Stimulated activated naive CD8-positive, alpha-beta T cell treated with anti-CD3 and anti-CD28 coated beads, Interleukin-15, Interleukin-2, amounts not matched to agents 100 ng/mL and 50 ng/mL, for 24 hours (primary cell): ENCODE measurements around the gene C1orf122.

Experiments
- H3K27ac Mint-ChIP-seq: one replicate; pipeline ENCODE4 v1.8.0; 2021; ENCODE audit warnings: mild to moderate bottlenecking, mixed read lengths
- H3K27me3 Mint-ChIP-seq: one replicate; pipeline ENCODE4 v1.8.0; 2021; ENCODE audit warnings: mixed read lengths
- H3K36me3 Mint-ChIP-seq: one replicate; pipeline ENCODE4 v1.8.0; 2021; ENCODE audit warnings: low read depth, mixed read lengths
- H3K4me1 Mint-ChIP-seq: one replicate; pipeline ENCODE4 v1.8.0; 2021; ENCODE audit warnings: low read depth, mixed read lengths
- H3K4me3 Mint-ChIP-seq: one replicate; pipeline ENCODE4 v1.8.0; 2021; ENCODE audit warnings: mild to moderate bottlenecking, mixed read lengths
- H3K9me3 Mint-ChIP-seq: one replicate; pipeline ENCODE4 v1.8.0; 2021; ENCODE audit warnings: mixed read lengths

C1orf122 gene

DNA sequence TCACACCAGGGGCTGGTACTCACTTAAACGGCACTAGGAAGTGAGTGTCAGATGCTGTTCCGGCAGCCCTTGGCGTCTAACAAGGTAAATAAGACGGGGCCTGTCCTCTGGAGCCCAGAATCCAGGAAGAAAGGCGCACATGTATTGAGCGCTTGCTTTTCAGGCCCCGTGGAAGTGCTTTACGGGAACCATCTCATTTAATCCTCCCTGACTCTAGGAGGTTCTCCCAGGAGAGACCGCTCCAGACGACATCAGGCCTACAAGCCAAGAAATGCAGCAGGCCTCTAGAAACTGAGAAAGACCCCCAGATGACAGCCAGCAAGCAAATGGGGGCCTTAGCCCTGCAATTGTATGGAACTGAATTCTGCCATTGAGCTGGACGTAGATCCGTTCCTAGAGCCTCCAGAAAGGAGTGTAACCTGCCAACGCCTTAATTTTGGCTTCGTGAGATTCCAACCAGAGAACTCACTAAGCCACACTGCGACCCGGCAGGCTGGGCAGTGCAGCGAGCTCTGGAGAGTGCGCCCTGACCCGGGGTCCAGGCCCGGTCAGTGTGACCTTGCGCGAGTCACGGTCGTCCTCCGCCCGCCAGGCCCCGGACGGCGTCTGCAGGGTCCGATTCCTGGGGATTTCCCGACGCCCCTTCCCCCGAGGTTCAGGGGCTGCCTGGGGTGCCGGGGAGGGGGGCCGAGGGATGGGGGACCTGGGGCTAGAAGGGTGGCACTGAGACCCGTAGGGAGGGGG lies 14.5 kb upstream of the C1orf122 start:
- Mint-ChIP-seq H3K36me3 (peaks cover 2% of the 10 kb centered on the region), H3K27ac (no peak overlapping the region), H3K4me1 (peaks cover 26% of the 10 kb centered on the region), H3K27me3 (peaks cover 41% of the 10 kb centered on the region), H3K9me3 (no peaks in the 10 kb centered on the region), H3K4me3 (peak overlapping the region; percentile 23)

DNA sequence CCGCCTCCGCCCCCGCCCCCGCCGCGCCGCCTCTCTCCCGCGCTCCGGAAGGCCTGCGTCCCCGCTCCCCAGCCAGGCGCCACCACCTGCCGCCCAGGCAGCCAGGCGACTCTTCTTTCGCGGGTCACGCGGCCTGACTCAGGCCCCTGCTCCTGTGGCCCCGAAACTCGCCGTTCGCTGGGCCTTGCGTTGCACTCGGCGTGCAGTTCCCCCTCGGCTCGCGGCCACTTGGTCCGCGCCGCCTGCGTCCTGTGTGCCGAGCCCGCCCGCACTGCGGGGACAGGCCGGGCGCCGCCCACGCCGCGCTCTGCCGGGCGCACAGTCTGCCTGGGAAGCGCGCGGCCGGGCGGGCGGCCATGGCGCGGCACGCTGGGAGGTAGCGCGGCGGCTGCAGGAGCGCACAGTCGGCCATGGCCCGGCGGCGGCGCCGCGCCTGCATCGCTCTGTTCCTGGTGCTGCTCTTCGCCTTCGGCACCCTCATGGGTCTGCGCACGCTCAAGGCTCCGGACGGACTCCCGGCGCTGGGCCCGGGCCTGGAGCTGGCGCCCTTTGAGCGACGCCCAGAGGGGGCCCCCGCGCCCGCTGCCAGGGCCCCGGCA lies 13.7 kb upstream of the C1orf122 start, which contains the start of gene MANEAL:
TSS of gene MANEAL (plus strand) at position 75 of the 599 bp plus-strand sequence. CDS start at position 411, 336 bp downstream.
- H3K36me3 Mint-ChIP-seq, result peaks cover 7% of the 10 kb centered on the region
- peaks cover 34% of the 10 kb centered on the region for H3K27me3 Mint-ChIP-seq
- H3K9me3 Mint-ChIP-seq, result no peaks in the 10 kb centered on the region
- H3K4me1 Mint-ChIP-seq, result peaks cover 26% of the 10 kb centered on the region
- H3K27ac Mint-ChIP-seq, result no peak within 1 kb of the TSS
- H3K4me3 Mint-ChIP-seq, result peak within 1 kb of the TSS; percentile 63

DNA sequence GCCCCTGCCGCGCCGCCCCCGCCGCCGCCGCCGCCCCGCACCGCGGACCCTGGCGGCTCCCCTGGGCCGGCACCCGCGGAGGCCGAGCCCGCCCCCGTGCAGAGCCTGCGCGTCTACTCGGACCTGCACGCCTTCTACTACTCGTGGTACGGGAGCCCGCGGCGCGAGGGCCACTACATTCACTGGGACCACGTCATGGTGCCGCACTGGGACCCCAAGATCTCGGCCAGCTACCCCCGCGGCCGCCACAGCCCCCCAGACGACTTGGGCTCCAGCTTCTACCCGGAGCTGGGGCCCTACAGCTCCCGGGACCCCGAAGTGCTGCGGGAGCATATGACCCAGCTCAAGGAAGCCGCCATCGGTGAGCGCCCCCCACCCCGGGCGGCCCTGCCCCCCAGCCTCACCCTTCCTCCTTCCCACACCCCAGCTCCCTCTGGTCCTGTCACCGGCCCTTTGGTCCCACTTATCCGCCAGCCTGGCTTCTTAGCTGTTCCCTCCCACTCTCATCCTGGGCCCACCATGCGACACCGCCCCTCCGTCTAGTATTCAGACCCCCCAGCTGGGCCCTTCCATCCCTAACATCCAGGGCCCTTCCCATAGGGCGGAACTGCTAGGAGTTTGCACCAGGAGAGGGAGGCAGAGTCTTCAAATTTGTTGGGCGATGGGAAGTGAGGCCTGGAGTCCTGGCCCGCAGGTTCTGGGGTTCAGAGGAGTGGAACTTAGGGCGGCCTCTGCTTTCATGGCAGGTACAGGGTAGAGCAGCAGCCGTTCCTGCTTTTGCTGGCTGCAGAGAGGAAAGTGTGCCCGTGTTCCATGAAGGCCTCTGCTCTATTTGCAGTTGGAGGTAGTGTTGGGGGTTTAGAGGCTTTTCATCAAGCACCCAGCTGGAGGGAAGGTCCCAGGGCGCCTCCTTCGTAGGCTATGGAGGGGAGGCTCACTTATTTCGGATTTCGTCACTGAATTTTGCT lies 12.9 kb upstream of the C1orf122 start:
- Mint-ChIP-seq H3K4me1 (peaks cover 26% of the 10 kb centered on the region), H3K9me3 (no peaks in the 10 kb centered on the region), H3K27ac (no peak overlapping the region), H3K36me3 (peaks cover 14% of the 10 kb centered on the region), H3K4me3 (peak overlapping the region; percentile 63), H3K27me3 (peaks cover 33% of the 10 kb centered on the region)

DNA sequence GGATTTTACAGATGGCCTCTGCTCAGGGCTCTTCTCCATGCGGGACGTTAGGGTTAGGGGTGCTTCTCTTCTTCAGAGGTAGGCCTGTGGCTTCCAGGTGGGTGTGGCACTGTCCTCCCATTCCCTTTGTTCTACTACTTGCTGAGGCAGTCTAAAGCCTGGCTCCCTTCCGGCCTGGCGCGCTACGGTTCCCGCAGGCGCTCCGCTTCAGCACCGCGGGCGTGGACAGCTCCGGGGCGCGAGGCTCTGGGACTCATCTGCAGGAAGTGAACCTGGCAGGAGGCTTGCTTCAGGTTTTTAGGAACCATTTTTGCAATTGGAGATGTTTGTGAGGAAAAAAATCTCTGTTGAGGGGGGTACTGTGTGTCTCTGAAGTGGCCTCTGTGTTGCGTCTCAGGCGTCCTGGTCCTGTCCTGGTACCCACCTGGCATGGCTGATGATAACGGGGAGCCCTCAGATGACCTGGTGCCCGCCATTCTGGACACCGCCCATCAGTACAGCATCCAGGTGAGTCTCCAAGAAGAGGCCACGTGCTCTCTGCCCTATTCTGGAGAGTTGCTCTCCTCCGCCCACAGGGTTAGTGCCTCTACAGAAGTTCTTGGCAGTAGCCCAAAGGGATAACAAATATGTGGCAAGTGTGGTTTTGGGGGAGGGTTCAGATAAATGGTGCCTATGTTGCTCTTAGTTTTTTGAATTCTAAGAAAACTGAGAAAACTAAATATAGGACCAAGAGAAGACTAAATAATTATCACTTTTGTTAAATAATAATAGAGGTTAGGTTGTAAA lies 12.1 kb upstream of the C1orf122 start:
- Mint-ChIP-seq H3K4me3 (peak overlapping the region; percentile 63), H3K36me3 (peaks cover 22% of the 10 kb centered on the region), H3K27me3 (peaks cover 27% of the 10 kb centered on the region), H3K27ac (no peak overlapping the region), H3K9me3 (no peaks in the 10 kb centered on the region), H3K4me1 (peaks cover 26% of the 10 kb centered on the region)

DNA sequence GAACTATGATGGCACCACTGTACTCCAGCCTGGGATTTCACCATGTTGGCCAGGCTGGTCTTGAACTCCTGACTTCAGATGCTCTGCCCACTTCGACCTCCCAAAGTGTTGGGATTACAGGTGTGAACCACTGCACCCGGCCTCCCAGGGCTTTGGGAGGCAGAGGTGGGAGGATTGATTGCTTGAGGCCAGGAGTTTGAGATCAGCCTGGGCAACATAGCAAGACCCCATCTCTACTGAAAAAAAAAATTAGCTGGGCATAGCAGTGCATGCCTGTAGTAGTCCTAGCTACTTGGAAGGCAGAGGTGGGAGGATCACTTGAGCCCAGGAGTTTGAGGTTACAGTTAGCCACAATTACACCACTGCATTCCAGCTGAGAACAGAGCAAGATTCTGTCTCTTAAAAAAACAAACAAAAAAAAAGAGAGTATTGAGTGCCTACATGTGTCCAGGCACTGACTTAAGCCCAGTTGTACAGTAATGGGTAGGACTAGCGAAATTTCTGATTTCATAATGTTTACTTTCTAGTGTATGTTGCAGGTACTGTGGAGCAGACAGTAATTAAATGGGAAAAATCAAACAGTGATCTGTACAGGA lies 9.7 kb upstream of the C1orf122 start:
- no peak overlapping the region for H3K27ac Mint-ChIP-seq
- H3K9me3 Mint-ChIP-seq, result no peaks in the 10 kb centered on the region
- peaks cover 40% of the 10 kb centered on the region for H3K36me3 Mint-ChIP-seq
- H3K4me3 Mint-ChIP-seq, result no peak overlapping the region
- H3K4me1 Mint-ChIP-seq, result peaks cover 26% of the 10 kb centered on the region
- H3K27me3 Mint-ChIP-seq, result peaks cover 6% of the 10 kb centered on the region

DNA sequence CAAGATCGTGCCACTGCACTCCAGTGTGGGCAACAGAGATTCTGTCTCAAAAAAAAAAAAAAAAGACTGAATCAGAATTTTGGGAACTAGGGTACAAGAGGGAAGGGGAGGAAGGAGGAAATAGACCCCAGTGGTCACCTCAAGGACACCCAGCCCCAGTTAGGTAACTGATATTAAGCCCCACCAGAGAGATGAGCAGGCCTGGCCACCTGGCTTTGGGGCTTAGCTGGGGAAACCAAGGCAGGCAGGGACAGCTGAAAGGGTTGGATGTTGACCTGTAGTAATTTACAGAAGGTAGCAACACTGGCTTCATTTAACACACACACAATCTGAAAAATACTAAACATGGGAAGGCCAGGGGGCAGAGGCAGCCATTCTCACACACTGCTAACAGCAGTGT lies 5.2 kb upstream of the C1orf122 start:
- H3K9me3 Mint-ChIP-seq, result no peaks in the 10 kb centered on the region
- peaks cover 22% of the 10 kb centered on the region for H3K4me1 Mint-ChIP-seq
- no peak overlapping the region for H3K4me3 Mint-ChIP-seq
- H3K36me3 Mint-ChIP-seq, result peaks cover 86% of the 10 kb centered on the region
- H3K27me3 Mint-ChIP-seq, result no peaks in the 10 kb centered on the region
- H3K27ac Mint-ChIP-seq, result no peak overlapping the region

DNA sequence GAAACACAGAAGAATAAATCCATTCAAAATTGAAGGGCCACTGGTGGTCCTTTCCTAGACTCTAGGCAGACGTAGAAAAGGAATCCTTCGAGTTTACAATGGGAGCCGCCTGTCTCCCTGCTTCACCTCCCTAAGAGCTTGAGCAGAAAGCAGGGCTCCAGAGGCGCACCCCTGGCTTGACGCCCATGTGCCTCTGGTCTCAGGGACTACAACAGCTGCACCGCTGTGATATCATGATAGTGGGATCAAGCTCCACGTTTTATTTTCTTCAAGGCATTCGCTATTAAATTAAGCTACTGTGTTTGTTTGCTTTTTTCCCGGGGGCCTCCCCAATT lies 403 bp upstream of the C1orf122 start:
- Mint-ChIP-seq H3K4me1 (peaks cover 44% of the 10 kb centered on the region), H3K36me3 (peaks cover 53% of the 10 kb centered on the region), H3K4me3 (peak overlapping the region; percentile 89), H3K27me3 (no peaks in the 10 kb centered on the region), H3K9me3 (no peaks in the 10 kb centered on the region), H3K27ac (peak overlapping the region; percentile 83)

DNA sequence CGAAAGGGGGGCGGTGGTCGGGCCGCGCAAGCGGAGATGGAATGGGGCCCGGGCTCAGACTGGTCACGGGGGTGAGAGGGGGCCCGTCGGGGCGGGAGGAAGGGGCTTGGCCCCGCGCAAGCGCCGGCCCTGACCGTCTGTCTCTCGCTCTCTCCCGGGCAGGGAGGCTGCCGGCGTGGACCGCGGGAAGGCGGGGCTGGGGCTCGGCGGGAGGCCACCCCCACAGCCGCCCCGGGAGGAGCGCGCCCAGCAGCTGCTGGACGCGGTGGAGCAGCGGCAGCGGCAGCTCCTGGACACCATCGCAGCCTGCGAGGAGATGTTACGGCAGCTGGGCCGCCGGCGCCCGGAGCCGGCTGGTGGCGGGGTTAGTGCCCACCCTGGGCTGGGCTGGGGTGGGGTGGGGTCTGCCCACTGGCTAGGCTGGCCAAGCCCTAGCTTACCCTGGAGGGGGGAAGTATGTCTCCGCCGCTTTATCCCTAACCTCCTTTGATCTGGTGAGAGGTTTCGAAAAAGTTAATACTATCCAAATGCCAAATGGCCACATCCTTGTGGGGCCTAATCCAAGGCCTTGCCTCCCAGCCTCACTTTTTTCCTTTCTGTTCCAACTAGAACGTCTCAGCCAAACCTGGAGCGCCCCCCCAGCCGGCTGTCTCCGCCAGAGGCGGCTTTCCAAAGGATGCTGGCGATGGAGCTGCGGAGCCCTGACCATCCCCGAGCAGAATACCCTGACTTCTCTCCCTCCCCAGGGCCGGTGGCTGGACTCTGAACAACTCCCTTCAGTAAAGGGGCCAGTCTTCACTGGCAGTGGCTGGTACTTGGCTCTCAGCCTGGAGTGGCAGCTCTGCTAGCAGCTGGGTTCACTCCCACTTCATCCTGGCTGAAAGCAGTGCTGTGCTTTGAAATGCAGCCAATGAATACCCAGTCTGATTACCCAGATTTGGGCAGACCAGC lies 1.1 kb downstream of the C1orf122 start:
- H3K36me3 Mint-ChIP-seq, result peaks cover 41% of the 10 kb centered on the region
- H3K4me1 Mint-ChIP-seq, result peaks cover 44% of the 10 kb centered on the region
- peak overlapping the region; percentile 89 for H3K4me3 Mint-ChIP-seq
- no peaks in the 10 kb centered on the region for H3K9me3 Mint-ChIP-seq
- no peaks in the 10 kb centered on the region for H3K27me3 Mint-ChIP-seq
- peak overlapping the region; percentile 94 for H3K27ac Mint-ChIP-seq

DNA sequence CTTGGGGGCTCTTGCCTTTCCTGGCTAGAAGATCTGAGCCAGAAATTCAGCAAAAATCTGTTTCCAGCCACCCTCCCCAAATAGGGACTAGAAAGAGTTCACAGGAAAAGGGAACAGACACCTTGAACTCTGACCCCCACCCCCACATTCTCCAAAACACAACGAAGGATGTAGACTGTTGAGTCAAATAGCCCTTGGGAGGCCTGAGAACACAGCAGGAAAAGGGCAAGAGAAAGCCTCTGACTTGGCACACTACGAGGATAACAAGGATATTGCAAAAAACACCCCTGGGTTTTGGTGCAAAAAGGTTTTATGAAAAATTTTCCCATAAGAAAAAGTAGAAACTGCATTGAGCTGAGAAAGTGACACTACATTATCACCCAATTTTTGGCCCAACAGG lies 2.4 kb downstream of the C1orf122 start:
- H3K36me3 Mint-ChIP-seq, result peaks cover 39% of the 10 kb centered on the region
- no peaks in the 10 kb centered on the region for H3K9me3 Mint-ChIP-seq
- H3K27ac Mint-ChIP-seq, result no peak overlapping the region
- H3K4me1 Mint-ChIP-seq, result peaks cover 38% of the 10 kb centered on the region
- H3K27me3 Mint-ChIP-seq, result no peaks in the 10 kb centered on the region
- no peak overlapping the region for H3K4me3 Mint-ChIP-seq

DNA sequence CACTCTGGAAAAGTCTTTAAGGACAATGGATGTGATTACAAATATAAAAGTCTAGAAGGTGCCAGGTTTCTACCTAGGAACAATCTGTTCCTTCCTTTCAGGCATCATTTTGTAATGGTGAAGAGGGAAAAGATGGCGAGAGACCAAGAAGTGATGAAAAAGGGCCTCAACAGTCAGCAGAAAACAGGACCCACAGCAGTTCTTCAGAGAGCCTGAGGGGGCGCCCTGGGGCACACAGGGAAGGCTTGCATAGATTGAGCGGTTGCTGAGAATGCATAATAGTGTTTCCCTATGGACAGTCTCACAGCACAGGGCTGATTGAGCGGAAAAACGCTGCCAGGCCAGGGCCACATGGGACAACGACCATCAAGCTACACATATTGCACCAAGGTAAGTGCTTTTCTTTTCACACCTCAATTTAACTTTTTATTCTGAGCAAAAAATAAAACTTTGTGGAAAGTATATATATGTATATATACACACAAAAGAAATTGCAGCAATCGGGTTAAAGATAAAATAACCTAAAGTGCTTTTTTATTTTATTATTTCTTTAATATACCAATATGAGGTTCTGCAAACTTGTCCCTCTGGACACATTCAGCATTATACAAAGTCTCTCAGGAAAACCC lies 3.6 kb downstream of the C1orf122 start:
- Mint-ChIP-seq H3K36me3 (peaks cover 34% of the 10 kb centered on the region), H3K9me3 (no peaks in the 10 kb centered on the region), H3K27ac (no peak overlapping the region), H3K27me3 (no peaks in the 10 kb centered on the region), H3K4me1 (peaks cover 32% of the 10 kb centered on the region), H3K4me3 (no peak overlapping the region)

DNA sequence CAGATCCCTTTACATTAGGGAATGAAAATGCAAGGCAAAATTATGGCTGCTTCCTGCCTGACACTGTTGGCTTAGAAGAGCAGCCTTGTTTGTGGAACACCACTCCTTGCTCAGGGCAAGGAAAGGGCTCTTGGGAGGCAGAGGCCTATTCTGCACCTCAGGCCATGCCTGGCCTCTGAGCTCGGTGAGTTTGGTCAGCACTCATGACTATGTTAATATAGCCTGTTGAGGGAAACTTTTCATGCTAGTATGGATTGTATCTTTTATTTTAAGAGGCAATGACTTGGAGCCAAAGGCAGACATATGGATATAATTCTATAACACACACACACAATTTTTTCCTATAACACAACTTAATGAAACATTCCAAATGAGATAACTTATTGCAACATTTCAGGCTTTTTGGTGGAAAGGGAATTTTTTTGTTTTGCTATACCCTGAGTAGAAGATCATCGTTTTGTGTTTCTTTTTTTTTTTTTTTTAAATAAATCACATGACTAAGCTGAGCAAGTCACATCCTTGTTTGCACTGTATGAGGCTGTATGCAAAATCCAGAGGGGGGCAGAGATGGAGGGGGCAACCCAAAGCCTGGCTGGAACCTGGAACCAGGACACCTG lies 6.0 kb downstream of the C1orf122 start:
- Mint-ChIP-seq H3K4me3 (no peak overlapping the region), H3K4me1 (peaks cover 22% of the 10 kb centered on the region), H3K9me3 (no peaks in the 10 kb centered on the region), H3K27me3 (no peaks in the 10 kb centered on the region), H3K27ac (no peak overlapping the region), H3K36me3 (peaks cover 28% of the 10 kb centered on the region)

DNA sequence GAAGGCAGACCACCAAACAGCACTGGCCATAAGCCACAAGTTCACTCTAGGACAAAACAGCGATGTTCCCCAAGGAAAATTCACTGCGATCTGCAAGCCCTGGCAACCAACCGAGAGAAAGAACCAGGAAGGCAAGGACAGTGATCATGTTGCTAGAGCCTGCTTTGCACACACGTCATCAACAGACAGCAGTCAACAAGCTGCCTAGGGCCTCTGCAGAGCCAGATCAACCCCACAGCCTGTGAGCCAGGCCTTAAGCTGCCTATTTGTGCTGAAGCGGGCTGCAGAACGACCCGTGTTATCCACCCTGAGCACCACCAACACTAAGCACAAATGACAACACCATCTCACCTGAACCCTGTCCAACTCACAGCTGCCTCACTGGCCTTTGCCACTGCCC lies 6.7 kb downstream of the C1orf122 start:
- Mint-ChIP-seq H3K36me3 (peaks cover 28% of the 10 kb centered on the region), H3K27ac (peak overlapping the region; percentile 67), H3K9me3 (no peaks in the 10 kb centered on the region), H3K27me3 (no peaks in the 10 kb centered on the region), H3K4me1 (peaks cover 16% of the 10 kb centered on the region), H3K4me3 (no peak overlapping the region)
